UCSD-AML1 (cell line): Measurements from ENCODE around the gene TREML4.

Experiments used
- DNase-seq: peaks from one replicate; lab custom pipeline; 2025; ENCODE audit not compliant: unreplicated experiment; lab: John Stamatoyannopoulos, UW

The TREML4 gene

DNA sequence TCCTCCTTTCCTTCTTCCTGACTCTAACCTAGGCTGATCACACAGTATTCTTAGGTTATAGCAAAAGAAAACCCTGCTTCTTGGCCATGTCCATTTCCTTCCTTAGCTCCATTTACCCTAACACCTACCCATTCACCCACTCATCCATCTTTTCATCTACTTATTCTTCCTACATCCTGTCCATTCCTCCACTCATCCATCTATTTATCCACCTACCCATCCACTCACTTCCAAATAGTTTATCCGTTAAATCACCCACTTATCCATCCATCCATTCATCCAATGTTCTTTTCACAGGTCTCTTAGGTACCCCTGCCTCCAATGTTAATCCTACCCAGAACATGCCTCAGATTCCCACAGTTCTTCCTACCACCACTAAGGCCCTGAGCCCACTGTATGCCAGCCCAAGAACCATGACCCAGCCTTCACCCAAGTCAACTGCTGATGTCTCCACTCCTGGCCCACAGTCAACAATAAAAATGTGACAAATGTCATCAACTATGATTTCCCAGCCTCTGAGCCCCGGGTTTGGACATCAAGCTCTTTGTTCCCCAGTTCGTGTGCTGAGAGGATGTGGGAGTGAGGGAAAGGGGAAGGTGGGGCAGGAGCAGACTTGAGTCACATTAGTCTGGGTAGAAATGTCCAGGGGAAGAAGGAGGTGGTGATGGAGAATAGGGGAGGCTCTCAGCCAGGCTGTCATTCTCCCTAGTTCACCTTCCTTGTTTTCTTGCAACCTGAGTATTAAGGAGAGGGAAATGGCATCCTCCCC lies 24.4 kb downstream of the TREML4 start:
- no peak for DNase-seq

DNA sequence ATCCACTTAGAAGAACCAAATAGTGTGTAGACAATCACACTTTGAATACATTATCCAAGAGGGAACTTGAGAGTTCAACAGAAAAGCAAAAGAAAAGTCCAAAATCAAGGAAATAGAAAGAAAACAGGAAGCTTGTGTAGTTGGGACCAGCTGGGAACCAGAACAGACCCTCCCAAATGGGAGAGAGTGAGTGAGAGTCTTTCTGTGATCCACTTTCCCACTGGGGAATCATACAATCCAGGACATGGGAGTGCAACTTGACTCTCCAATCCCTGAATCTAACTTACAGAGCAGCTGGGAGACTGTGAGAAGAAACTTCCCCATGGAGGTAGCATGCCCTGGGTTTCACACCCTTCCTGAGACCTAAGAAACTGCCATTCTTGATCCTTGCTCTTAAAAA lies 27.0 kb downstream of the TREML4 start:
- DNase-seq, result no peak

DNA sequence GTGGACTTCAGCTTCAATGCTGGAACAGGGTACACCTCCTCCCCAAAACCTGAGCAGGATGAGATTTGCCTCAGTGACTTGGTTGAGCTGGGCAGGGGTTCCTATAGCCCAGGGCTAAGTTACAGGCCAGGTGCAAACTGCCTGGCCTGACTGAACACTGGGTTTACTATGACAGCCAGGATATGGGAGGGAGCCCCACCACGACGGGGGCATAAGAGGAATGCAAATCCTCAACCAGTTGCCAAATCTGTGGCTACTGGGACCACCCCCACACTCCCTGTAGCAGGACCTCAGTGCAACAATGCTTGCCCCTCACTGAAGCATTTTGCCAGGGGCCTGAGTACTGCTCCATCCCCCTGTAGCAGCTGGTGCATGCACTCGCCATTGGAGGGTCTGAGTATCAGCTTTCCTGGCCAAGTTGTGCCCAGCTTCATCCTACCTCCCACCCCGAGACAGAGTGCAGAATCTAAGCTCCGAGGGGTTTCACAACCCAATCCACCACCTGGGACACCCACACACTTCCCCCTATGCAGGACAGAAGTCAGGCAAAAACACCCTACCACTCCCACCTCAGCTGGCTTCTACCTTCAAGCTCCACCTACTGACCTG lies 27.6 kb downstream of the TREML4 start:
- DNase-seq, result no peak

DNA sequence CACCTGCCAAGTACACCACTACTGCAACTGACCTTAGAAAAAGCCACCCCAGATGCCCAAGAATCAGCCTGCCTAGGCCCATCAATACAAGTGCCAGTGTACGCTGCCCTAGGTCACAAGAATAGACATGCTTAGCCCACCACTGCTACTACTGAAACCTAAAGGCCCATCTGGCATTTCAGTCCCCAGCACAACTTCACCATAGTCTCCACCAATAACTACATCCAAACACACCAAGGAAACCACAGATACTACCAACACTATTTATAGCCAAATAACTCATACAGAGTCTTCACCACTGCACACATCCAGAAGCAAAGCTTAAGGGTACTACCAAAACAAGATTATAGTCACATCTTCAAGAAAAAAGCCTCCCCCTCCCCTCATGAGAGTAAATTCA lies 28.2 kb downstream of the TREML4 start:
- DNase-seq, result no peak

DNA sequence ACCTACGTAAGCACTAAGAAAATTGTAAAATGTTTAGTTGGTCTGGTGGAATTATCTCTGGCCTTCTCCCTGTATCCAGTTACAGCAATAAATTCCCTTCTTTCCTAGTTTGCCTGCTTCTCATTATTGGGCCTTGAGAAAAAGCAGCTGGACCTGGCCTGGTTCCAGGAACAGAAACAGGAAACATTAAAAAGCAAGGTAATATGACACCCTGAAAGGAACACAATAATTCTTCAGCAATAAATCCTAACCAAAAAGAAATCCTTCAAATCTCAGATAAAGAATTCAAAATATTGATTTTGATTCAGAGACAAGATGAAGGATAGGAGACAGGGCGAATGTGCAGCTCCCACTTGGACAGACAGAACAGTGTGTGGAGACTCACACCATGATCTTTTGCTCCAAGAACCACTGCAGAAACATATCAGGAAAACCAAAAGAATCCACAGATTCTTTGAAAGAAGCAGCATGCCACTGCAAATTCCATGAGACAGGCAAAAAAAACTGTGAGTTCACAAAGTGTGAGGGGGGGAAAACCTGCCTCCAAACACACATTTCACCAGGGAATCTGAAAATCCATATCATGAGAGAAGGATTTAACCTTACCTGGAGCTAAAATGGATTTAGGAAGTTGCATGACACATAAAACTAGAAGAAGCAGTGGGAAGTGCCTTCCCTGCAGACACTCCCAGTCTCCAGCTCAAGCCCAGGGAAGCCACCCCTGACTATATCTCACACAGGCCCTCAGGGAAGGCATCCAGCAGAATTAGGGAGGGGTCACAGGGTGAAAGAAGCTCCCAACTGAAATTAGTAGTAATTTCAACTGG lies 29.4 kb downstream of the TREML4 start:
- no peak for DNase-seq

DNA sequence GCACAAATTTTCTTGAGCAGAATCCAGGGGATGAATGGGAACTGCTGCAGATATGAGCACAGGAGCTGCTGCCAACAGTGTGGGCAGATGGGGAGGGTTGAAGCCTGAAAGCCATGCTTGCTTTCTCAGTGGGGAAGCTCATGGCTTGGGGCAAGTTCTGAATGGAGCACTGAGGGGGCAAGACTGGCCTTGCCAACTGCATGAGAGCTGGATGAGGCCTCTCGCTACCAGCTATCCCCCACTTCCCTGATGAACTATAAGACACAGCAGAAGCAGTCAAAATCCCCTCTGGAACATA lies 30.0 kb downstream of the TREML4 start:
- no peak for DNase-seq

DNA sequence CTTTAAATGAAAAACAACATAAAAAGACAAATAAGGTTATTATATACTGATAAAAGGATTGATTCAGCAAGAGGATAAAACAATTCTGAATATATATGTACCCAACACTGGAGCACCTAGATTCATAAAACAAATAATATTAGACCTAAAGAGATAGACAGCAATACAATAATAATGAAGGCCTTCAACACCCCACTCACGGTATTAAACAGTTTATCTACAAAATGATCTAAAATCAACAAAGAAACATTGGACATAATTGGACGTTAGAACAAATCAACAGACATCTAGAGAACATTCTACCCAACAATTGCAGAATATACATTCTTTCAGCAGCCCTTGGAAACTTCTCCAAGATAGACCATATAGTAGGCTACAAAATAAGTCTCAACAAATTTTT lies 34.3 kb downstream of the TREML4 start:
- no peak for DNase-seq

DNA sequence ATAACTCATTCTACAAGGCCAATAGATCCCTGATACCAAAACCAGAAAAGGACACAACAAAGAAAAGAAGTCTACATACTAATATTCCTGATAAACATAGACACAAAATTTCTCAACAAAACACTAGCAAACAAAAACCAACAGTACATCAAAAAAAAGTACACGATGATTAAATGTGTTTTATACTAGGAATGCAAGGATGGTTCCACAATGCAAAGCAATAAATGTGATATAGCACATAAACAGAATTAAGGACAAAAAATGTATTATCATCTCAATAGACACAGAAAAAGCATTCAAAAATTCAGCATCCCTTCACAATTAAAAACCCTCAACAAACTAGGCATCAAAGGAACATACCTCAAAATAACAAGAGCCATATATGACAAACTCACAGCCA lies 35.1 kb downstream of the TREML4 start:
- DNase-seq, result no peak

DNA sequence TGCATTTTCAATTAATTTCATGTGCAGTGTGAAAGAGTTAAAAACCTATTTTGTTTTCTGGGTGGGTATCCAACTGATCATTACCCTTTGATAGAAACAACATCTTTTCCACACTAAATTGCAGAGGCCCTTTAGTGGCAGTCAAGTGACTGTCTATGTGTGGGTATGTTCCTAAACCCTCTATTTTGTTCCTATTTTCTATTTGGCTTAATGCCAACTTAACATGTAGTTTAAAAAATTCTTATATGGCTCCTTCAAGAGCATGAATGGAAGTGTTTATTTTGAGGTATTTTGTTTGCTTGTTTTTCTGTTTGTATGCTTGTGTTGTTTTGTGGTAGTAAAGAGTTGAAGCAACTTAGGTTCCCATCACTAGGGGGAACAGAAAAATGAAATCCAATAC lies 38.4 kb downstream of the TREML4 start:
- no peak for DNase-seq

DNA sequence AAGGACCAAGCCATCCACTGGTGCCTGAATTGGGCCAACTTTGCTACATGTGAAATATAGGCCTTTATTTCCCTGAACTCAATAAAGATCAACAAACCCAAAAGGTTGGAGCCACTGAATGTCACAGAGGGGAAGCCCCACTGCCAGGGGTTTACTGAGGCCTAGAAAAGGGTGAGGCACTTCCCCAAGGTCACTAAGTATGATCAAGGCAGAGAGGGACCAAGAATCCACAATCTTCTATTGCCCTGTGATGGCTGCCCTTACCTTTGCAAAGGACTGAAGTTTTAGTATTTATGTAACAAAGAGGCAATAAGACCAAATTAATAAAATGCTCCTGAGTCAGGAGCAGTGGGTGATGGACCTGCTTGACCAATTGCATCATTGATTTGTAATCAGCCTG lies 40.3 kb downstream of the TREML4 start:
- DNase-seq, result no peak

DNA sequence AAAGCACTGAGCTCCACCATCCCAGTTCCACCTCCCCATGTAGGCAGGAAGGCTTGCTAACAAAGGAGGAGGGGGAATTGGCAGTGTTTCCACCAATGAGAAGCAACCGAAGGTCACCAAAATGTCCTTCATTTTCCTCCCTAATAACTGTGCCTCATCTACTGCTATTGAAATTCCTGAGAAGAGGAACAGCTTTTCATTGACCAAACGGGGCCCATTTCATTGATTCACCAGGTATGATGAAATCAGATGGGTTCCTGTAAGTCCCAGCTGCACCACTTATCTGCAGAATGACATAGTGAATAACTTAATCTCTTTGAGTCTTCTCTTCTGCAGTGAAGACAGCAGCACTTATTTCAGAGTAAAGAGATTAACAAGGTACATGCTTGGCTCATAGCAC lies 41.0 kb downstream of the TREML4 start:
- no peak for DNase-seq

DNA sequence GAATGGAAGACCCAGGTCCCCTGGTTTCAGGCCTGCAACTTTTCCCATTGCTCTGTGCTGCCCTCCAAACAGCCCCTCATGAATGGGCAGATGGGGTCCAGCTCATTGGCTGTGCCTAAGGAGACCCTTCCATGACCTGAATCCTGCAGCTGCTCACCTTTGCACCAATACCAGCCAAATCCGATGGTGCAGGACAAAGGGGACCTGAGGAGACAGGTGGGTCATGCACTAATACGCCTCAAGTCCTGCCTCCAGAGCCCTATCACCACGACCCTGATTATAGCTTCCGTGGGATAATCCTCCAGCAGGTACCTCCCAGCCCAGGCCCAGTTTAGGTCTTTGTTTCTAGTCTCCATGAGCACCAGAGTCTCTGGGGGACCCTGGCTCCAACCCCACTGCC lies 41.6 kb downstream of the TREML4 start:
- no peak for DNase-seq

DNA sequence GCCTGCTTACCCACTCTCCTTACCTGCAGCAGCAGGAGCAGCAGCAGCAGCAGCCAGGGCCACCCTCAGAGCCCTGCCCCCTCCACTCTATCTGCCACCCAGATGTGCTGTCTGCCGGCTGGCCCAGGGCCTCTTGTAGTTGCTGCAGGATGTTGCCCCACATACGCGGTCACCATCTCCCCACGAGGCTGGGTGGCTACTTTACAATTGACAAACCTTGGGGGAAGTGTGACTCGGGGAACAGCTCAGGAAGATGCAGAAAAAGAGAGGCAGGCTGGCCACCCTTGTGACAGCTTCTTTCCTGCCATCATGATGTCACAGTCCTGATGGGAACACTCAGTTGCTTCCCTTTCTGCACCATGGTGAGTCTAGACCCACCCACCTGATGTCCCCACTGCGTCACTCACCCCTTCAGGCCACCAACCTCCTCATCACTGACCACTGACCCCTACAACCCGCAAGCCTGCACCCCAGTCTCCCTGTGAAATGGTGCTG lies 43.8 kb downstream of the TREML4 start:
- DNase-seq, result peak; percentile 79

DNA sequence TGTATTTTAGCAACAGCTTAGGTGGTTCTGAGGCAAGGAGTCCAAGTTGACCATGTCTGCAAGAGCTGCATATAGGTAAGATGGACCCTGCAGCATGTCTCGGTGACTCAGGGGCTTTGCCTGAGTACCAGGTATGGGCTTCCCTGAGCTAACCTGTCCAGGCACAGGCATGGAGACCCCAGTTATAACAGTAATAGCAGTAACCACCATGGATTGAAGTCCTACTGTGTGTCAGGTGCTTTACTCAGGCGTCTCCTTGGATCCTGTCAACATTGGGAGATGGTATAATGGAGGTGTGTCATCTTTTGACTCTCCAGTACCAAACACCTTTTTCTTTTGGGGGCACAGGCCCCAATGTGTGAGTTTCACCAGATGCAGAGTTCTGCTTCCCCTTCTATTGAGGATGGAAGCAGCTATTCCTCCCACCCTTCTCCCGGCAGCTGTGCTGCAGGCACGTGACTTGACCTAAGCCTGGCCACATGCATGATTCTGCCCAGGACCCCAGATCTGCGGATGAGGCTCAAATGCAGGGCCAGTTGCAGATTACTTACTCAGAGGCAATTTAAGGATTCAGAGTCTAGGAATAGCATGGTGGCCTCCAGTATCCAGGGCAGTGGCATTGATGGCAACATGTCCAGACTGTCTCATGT lies 44.6 kb downstream of the TREML4 start:
- no peak for DNase-seq

DNA sequence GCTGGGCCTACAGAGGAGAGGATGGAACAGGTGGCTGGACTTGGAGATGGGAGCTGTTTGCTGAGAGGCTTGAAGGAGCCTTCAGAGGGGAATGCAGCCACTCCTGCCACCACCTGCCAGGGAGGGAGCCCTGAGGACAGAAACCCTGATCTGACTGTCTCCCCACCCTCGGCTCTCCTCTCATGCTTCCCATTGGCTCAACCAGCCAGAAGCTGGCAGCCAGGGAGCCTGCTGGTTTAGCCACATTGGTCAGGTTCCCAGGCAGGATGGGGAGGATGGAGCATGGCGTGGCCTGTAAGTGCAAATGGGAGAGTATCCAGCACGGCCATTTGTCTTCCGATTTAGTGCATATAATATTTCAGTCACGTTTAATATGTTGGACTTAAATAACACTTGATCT lies 45.6 kb downstream of the TREML4 start:
- no peak for DNase-seq

DNA sequence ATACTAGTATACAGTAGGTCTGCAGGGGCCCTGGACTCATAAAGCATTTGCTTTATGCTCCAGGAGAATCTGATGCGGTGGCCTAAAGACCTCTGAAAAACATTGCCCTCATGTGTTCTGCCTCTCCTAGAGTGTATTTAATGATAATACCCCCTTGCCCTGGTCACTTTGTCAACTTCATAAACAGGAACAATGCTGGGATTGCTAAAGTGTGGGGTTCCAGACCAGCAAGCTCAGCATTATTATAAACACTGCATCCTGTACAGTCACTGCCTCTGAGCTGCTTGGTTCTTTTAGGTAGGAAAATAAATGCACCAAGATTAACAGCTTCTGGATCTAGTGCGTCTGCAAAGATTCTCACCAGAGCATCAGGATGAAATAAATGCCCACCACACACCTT lies 46.1 kb downstream of the TREML4 start:
- DNase-seq, result no peak

DNA sequence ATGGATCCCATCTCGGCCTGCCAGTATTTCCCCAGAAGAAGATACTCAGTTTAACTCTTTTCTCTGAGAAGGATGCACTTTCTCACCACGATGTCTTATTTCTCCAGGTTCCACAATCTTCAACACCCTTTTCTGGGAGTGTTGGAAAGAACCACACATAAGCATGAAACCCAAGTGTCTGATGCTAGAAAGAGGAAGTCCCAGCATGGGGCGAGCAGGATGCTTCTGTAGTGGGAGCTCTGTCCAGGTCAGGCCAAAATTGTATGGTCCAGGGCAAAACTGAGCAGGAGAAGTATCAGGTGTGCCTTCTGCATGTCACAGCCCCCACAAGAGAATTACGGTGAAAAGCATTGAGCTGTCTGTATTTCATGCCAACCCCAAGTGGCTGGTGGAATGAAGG lies 47.3 kb downstream of the TREML4 start:
- DNase-seq, result no peak

DNA sequence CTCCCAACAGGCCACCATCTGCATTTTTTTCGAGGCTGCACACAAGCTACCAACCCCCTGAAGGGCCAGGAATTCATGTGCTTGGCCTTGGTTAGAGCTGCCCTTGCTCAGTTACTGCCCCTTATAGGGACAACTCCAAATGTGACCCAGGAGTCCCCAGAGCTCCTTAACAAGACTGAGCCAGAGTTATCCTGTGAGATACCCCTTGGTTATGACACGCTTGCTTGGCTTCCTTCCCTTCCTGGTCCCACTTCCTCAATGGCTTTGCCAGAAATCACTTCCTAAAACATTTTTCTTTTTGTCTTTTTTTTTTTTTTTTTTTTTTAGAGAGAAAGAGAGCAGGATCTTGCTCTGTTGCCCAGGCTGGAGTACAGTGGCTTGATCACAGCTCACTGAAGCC lies 49.5 kb downstream of the TREML4 start:
- no peak for DNase-seq

DNA sequence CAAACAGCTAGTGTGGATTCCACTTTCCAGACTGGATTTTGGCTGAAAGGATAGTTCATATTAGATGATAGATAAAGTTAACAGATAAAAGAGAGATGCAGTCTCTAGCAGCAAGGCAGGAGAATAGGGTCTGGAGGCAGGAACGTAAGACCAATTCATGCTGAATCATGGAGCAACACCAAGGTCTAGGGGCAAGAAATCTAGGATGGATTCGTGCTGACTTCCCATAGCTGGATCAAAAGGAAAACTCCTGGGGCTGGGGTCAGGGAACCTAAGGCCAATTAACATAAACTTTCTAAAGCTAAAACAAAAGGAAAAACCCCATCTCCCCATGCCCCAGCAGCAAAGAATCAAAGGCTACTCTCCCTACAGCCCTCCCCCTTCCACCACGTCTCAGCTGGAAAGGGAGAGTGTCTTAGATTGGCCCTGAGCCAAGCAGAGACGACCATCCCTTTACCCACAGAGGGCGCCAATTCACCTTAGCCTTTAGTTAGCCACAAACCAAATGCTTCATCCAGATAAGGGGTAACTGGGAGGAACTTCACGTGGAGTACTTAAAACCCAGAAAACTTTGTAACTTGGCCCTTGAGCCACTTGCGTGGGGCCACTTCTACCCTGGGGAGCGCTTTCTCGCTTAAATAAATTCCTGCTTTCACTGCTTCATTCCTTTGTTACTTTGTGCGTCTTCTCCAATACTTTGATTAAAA lies 50.7 kb downstream of the TREML4 start:
- peak; percentile 72 for DNase-seq

DNA sequence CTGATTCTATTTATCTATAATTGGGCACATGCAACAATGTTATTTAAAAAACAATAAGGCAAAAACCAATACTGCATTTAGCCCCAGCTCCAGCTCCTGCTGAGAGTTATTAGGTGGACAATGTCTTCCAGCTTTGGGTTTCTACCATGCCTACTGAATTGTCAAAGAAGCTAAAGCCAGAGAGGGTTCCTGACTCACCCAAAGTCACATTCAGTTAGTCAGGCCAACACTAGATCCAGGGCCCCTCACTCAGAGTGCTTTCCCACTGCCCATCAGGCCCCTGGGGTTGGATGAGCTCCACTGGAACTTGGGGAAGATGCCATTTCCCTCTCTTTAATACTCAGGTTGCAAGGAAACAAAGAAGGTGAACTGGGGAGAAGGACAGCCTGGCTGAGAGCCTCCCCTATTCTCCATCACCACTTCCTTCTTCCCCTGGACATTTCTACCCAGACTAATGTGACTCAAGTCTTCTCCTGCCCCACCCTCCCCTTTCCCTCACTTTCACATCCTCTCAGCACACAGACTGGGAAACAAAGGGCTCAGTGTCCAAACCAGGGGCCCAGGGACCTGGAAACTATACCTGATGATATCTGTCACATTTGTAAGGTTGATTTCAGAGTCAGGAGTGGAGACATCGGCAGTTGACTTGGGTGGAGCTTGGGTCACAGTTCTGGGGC lies 52.4 kb downstream of the TREML4 start:
- DNase-seq, result no peak

DNA sequence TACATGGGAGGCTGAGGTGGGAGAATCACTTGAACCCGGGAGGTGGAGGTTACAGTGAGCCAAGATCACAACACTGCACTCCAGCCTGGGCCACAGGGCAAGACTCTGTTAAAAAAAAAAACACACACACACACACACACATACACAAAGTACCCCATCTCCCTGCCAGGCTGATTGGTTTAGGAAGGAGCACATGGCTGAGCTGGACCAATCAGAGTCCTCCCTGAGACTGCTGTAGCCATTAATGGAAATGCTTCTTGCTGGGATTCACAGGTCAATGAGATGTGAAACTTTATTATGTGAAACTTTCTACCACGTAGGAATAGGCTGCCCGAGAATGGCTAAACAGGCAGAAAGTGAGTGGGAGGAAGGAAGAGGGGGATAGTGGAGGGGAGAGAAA lies 55.5 kb downstream of the TREML4 start:
- no peak for DNase-seq
